Measurements from ENCODE around the gene TBKBP1. TPM values are rescaled to one million over a fixed set of nuclear protein-coding genes. Genes with fewer than 3 reads are reported as not detected.

Gene TBKBP1
- total RNA-seq, 1 experiment from 2014 or later = 33.2 TPM

- Histone ChIP-seq H3K56ac (ENCODE audit: insufficient read length, low read depth, low read length) (no peak overlapping the region), H3K23ac (ENCODE audit: insufficient read length, low read depth, low read length) (no peak overlapping the region), H3K27me3 (ENCODE audit: insufficient read depth, low read length) (no peaks in the 10 kb centered on the region), H3K79me1 (ENCODE audit: insufficient read depth, low read depth, low read length, poor library complexity, severe bottlenecking) (no peaks in the 10 kb centered on the region), H3K27ac (ENCODE audit: insufficient read length, low read depth, low read length) (no peak overlapping the region), H2AFZ (ENCODE audit: low read length) (no peak overlapping the region), H2BK12ac (ENCODE audit: insufficient read length, low read depth, low read length) (no peak overlapping the region), H3K4me1 (ENCODE audit: insufficient read depth, low read length) (no peaks in the 10 kb centered on the region), H3K4ac (ENCODE audit: low read depth, low read length) (no peak overlapping the region), H4K8ac (replicated peaks; ENCODE audit: insufficient read length, low read depth, low read length) (no peak overlapping the region), H2BK20ac (ENCODE audit: low read depth, low read length, poor library complexity, severe bottlenecking) (no peak overlapping the region), H2BK5ac (ENCODE audit: insufficient read length, low read length) (no peak overlapping the region), H3K18ac (ENCODE audit: insufficient read length, low read depth, low read length) (no peak overlapping the region), H3K79me2 (ENCODE audit: insufficient read depth, low read length) (no peaks in the 10 kb centered on the region), H3K9me3 (ENCODE audit: control insufficient read depth, low read depth, low read length) (no peaks in the 10 kb centered on the region), H2BK120ac (ENCODE audit: low read depth, low read length, poor library complexity, severe bottlenecking) (no peak overlapping the region), H4K91ac (ENCODE audit: insufficient read length, low read depth, low read length) (no peak overlapping the region), H3K4me2 (ENCODE audit: insufficient read depth, insufficient read length, low read length) (no peak overlapping the region), H2BK15ac (ENCODE audit: low read depth, low read length) (no peak overlapping the region), H4K20me1 (ENCODE audit: control insufficient read depth, insufficient read depth, insufficient read length) (no peaks in the 10 kb centered on the region), H4K5ac (ENCODE audit: insufficient read length, low read depth, low read length) (no peak overlapping the region), H3T11ph (ENCODE audit: low read length) (no peak overlapping the region), H3K9ac (ENCODE audit: extremely low read depth, insufficient read length, low read length) (no peak overlapping the region), H3K14ac (ENCODE audit: insufficient read depth, low read length) (no peak overlapping the region), H3K23me2 (ENCODE audit: insufficient read length, low read depth, low read length, poor library complexity, severe bottlenecking) (no peaks in the 10 kb centered on the region), H2AK5ac (ENCODE audit: insufficient read length, low read length) (no peak overlapping the region)
- no peak overlapping the region for H3K4me3 Mint-ChIP-seq
- no peak overlapping the region for H3K27ac Mint-ChIP-seq
- peak; percentile 77 for DNase-seq
- peaks cover 43% of the 10 kb centered on the region for H3K27me3 Mint-ChIP-seq (ENCODE audit: low read depth)
- peaks cover 19 to 24% of the 10 kb centered on the region in 2 experiments for H3K4me1 Mint-ChIP-seq
- peaks cover 2 to 13% (median 7%) of the 10 kb centered on the region in 3 experiments; a peak in 3 of 7 replicates for H3K36me3 Mint-ChIP-seq (ENCODE audit: insufficient read depth in 1 of 3, low read depth in 3 of 3)
- H3K9me3 Mint-ChIP-seq = no peaks in the 10 kb centered on the region
- WGBS (ENCODE audit: extremely low coverage, insufficient read length, low lambda C conversion rate) = no CpG with 5 or more reads among the region's 15 CpGs
- TF ChIP-seq CTCF (conservative IDR thresholded peaks at IDR 0.05) = peak; percentile 38
Observed at GRCh38 chr17:47713980-47714700, 20.2 kb downstream of the TBKBP1 start.

Data from H9 (cell line).